HG02763 (cell line): ENCODE measurements around the gene ARHGAP24.

Experiments used
- ATAC-seq: cut with Tn5 transposase; IDR thresholded peaks from one replicate; pipeline ENCODE4 v1.9.1; 2021; ENCODE audit warnings: mild to moderate bottlenecking, moderate library complexity; ENCODE audit not compliant: unreplicated experiment

The ARHGAP24 gene

DNA sequence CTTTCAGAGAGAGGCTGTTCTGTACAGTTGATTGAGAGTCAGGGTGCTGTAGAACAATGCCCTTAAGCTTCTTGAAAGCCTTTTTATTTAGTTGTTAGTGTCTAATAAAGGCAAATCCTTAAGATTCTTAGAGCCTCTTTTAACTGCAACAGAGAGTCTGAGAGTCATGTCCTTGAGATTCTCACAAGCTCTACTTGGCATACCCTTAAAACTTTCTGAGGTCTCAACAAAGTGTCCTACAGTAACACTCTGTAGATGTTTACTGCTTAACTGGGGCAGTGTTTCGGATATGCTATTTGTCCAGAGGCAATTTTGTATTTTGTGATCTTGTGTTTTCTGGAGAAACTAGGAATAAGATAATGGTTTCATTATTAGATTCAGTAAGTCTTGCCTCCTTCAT lies 209.7 kb downstream of the ARHGAP24 start:
- ATAC-seq, result no peak

DNA sequence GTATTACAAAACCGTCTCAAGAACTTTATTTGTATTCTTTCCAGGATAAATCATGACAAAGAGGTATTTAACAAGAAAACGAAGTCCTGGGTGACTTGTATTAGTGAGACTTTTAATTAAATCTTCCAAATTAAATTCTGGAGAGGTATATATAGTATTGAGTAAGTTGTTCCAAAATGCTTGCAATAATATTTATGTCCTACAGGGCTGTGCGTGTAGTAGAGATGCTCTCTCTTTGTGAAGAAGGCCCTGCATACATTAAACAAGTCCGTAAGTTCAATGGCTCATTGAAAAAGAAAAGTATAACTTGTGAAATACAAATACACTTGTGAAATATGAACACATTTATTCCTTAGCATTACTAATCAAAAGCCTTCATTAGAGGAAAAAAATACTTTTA lies 211.4 kb downstream of the ARHGAP24 start:
- no peak for ATAC-seq

DNA sequence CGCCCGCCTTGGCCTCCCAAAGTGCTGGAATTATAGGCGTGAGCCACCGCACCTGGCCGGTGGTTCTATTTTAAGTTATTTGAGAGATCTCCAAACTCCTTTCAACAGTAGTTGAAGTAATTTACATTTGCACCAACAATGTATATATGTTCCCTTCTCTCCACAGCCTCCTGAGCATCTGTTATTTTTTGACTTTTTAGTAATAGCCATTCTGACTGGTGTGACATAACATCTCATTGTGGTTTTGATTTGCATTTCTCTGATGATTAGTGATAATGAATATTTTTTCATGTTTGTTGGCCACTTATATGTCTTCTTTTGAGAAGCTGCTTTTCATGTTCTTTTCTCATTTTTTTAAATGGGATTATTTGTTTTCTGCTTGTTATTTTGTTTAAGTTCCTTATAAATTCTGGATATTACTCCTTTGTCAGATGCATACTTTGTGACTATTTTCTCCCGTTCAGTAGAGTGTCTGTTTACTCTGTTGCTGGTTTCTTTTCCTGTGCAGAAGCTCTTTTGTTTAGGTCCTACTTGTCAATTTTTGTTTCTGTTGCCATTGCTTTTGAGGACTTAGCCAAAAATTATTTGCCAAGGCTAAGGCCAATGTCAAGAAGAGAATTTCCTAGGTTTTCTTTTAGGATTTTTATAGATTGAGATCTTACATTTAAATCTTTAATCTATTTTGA lies 213.2 kb downstream of the ARHGAP24 start:
- no peak for ATAC-seq

DNA sequence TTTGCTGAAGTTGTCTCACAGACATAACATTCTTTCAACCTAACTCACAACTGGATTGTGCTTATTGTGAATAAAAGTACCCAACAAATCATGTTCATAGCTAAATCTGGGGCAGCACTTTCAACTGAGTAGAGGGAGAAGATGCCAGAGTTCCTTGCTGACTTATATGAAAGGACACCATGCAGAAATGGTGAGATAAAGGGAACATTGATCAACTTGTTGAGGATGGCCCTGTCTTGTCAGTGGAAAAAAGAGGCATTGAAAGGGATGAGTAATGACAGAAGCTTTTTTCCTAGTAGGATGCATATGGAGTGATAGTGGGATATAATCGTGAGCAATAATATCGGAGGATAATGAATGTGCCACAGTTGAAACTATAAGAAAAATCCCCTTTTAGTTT lies 221.7 kb downstream of the ARHGAP24 start:
- ATAC-seq, result no peak

DNA sequence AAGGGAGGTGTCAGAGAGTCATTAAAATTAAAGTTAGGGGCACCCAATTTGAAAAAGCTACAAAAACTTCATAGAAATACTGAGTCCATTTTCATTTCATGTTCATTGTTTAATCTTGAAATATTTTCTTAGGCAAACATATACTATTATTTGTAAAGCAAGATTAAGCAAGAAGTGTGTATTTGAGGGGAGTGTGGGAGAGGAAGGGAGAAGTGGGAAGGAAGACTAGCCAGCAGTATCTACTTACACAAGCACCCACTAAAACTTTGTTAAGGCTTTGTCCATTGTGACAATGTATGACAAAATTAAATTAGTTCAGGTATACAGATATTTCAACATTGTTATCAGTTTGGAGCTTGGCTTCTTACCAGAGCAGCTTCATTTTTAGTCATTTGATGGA lies 222.9 kb downstream of the ARHGAP24 start:
- ATAC-seq, result no peak

DNA sequence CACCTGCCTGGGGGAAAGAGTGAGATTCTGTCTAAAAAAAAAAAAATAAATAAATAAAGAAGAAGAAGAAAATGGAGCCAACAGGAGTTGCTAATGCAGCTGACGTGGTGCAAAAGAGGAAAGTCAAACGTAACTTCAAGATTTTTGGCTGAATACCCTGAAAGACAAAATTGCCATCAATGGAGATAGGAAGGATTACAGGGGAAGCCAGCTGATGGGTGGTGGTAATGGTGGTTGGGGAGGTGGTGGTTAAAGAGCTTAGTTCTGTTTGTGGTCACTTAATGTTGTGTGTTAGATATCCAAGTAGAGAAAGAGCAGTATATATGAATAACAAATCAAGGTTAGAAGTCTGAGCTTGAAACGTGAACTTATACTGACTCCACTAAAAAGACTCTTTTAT lies 225.4 kb downstream of the ARHGAP24 start:
- no peak for ATAC-seq

DNA sequence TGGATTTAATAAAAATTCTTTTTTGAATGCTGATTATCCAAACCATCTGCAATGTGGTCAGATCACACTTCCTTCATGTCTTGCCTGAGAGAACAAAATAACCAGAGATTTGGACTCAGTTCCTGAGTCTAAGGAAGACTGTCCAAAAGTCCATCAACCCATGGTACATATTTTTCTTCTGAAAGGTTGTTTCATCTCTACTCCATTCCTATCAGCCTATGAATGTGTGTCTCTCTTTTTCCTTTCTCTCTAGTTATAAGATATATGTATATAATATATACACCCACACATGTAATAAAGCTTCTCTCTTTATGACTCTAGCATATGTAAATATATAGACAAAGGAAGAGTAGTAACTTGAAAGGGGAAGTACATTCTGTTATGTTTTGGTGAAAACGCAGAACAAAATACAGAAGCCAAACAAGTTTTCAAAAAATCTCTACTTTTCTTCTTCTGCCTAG lies 226.9 kb downstream of the ARHGAP24 start:
- ATAC-seq, result peak; percentile 98

DNA sequence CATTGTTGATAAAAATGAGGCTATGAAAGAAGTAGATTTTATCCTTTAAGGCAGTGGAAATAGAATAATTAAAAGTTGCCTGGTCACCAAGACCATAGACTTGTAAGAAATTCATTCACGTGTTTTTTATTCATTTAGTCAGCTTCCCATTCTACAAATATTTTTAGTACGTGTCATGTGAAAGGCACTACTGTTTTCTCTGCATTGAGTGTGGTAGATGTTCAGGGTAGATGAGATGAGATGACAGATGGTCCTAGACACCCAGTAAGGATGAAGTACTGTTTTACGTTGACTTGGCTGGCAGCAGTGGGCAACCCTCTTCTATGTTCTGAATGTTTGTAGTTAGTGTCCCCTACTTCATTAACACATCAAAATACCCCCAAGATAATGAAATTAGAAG lies 228.1 kb downstream of the ARHGAP24 start:
- no peak for ATAC-seq

DNA sequence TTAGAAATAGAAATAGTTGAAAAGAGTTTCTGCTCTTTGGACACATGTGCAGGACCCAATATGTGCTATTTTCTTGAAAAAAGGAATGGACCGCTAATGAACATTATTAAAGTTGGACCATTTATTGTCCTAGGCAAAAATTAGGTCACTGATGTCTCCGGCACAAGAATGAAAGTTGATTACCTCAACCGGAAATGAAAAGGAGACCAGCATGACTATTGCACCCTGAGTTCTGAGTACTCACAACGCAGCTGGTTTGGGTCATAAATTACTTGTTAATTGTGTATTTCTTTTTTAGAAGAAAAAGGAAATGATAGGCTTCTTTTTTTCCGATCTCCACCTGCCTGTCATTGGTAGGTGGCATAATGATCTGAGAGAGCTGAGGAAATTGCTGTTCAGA lies 232.7 kb downstream of the ARHGAP24 start:
- peak; percentile 83 for ATAC-seq

DNA sequence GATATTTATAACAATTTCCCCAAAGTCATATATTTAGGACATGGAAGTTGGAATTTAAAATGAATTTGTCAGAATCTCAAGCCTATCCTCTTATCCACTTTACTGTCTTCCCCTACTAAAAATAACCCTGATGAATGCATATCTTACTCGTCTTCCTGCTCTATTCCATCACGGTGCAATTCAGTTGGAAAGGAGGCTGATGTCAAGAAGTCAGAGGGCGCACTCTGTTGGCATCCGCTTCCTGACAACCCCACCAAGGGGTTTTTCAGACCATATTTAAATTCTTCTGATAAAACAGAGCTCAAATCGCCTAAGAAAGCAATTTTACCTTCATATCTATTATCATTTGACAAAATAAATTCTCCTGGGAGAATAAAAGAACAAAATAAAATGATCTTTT lies 233.5 kb downstream of the ARHGAP24 start:
- ATAC-seq, result no peak

DNA sequence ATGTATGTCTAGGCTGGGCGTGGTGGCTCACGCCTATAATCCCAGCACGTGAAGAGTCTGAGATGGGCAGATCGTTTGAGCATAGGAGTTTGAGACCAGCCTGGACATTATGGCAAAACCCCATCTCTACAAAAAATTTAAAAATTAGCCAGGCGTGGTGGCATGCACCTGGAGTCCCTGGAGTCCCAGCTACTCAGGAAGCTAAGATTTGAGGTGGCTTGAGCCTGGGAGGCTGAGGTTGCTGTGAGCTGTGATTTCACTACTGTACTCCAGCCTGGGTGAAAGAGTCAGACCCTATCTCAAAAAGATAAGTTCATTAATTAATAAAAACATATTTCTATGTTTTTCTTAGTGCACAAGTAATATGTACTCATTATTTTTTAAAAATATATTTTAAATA lies 238.1 kb downstream of the ARHGAP24 start:
- no peak for ATAC-seq

DNA sequence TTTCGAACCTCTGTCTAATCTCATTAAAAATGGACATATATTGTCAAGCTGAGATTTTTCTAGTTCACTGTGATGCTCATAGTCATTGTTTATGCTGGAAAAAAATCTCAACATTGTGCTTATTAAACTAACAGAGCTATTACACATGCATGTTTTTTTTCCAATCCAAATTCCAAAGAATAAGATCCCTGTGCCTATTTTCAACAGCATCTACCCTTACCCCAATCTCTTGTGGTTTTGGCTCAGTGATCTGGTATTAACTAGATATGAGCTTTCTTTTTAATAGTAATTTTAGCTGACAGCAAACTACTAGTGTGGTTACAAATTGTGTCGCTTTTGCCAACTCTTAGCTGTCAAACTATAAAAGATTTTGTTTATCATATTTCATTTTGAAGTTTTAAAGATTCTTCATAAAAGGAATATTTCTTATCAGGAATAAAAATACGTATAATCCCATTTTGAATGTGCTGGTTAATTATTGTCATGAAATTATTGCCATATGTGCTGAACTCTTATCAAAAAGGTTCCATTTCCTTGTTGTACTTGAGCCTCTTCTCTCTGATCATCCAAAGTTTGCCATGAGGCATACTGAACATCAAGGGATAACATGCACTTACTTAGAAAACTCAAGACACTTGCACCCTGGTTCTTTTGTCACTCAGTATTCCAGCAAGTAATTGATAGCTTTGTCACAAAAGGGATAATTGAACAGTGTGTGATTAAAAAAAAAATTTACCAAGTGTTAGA lies 241.2 kb downstream of the ARHGAP24 start:
- ATAC-seq, result no peak

DNA sequence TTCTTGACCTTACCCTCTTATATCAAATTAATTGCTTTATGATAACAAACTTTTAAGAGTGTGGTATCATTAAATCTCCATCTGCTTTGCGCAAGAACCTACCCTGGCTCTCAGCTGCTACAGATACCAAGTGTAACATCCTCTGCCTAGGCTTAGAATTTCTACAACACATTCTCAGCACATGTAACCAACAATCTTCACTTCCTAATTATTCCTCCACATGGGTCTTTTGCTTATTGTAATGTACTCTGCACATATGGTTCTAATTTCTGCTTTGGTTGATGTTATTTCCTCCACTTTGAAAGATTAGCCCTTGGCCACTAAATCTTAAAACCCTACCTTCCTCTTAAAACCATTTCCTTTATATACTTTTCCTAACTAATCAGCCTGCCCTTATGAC lies 242.4 kb downstream of the ARHGAP24 start:
- no peak for ATAC-seq

DNA sequence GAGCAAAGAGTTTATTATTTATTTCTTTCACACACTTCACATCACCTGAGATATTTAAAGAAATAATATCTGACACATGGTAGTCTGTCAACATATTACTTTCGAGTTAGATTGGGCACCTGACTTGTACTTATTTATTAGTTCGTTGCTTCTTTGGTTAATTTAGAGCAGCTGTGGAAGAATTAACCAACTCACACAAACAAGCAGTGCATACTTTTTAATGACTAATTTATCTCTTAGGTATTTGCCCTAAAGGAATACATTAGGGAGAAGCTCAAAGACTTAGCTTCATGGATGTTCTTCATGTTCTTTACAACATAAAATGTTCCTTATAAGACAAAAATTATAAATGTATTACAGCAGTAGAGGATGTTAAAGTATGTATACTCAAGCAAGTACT lies 242.9 kb downstream of the ARHGAP24 start:
- no peak for ATAC-seq

DNA sequence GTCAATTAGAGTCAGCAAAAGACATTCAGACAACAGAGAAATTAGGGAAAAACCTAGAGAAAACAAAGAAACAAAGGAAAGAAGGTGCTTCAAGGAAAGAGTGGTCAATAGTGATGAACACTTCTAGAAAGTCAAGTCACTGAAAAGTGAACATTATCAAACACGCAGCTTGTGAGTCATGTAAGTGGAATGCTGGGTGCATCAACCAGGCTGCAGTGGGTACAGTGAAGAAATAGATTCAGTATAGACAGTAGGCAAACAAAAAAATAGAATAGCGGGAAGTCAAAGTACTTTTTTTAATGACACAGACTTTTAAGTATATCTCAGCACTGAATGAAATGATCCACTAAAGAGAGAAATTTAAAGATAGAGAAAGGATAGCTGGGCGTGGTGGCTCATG lies 245.8 kb downstream of the ARHGAP24 start:
- ATAC-seq, result no peak

DNA sequence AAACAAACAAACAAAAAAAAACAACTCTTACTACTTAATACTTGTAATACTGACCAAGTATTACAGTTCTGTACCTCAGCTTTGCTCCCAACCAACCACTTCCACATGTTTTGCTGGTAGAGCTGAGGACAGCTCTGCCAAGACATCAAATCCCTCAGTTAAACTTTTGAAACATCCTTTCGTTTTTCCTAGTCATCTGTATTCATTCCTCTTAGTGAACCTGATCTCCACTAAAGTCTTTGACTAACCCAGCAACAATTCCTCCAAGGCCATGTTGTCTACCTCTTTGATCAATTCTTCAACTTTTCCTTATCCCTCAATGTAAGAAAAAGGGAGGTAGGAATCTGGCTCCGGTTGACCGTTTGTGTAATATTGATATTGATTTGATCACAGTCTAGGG lies 247.5 kb downstream of the ARHGAP24 start:
- ATAC-seq, result no peak

DNA sequence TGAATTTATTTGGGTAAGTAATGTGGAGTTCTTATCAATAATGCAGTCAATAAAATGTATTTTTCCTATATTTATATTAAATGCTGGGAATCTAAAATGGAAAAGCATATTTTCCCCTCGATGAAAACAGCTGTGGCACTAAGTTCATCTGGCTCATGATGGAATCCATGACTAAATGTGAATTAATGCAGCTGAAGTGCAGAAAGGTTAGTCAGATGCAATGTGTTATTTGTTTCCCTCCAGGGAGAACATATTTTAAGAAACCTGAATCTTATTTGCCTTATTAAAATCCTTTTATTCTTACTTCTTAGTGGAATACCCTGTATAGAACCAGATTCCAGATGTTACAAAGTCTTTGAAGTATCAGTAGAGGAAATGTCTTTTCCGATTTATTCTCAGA lies 247.9 kb downstream of the ARHGAP24 start:
- ATAC-seq, result no peak

DNA sequence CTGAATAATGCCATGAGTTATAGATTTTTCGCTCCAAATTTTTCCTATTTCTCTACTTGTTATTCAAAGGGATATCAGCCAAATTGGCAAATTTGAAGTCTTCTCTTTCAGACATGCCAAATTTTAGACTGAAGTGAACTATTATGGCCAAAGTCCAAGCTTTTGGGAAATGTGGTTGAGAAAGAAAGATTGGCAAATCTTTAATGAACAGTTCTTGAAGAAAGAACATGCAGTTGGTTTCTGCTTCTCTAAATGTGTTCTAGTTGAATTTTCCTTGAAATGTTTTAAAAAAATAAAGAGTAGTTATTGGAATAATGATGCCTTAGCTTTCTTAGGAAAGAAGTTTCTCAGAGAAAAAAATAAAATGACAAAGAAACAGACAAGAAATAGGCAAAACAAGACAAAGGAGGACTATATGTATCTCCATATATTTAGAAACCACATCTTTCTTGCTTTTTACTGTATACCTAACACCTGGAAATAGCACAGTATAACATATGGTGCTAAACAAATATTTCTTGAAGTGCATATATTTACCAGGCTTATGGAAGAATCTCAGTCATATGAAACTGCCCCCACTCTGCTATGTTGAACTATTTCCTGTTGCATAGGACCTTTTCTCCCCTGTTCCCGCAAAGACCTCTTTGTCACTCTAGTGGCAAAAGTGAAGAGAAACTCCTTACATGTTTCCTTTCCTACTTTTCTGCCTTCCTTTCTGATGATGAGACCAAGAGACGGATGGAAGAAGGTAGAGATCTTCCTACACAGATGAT lies 250.0 kb downstream of the ARHGAP24 start:
- peak; percentile 39 for ATAC-seq

DNA sequence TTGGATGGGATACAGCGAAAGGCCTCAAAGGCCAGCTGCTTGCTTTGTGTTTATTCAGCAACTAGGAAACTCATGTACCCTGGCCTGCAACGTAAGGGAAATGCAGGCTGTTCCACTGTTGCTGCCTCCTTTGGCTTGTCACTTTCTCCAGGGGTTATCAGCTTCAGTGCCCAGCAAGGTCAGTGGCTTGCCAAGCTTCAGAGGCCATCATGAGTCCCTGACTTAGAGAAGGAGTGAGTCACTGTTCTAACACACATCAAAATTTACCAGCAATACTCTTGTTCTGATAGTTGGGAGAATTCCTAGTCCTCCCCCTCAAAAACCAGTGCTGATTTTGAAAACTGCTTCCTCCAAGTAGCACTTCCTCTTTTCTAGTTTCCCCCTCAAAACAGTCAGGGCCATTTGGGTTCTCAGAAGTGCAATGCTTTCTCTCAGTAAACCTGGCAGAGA lies 250.8 kb downstream of the ARHGAP24 start:
- peak; percentile 82 for ATAC-seq

DNA sequence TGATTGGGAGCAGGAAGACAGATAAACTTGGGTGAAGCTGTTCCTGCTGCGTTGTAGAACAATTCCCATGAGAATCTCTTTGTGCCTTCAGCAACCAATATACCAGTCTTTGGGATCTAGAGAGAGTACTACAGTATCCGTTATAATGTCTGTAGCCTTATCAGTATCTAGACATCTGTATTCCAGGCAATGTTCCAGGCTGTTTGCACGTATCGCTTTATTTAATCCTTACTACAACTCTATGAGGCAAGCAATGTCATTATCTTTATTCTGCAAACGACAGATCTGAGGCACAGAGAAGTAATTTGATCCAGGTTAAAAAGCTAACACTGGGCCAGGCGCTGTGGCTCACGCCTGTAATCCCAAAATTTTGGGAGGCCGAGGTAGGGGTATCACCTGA lies 251.6 kb downstream of the ARHGAP24 start:
- ATAC-seq, result no peak

DNA sequence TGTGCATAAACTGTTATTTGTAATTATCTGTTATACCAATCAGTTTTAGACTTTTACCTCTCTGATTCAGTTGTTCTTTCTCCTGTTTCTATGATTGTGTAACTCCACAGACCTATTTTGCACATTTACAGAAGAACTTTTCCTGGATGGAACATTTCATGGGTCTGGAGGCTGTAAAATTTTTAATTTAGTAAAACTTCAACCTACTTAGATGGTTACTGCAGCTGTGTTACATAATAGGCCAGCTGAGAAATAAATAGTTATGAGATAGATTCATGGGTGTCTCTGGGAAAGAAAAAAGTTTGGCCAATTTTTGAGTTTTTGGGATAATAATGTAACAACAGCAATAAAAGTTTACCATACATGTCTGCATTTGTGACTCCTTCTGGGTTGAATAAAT lies 253.5 kb downstream of the ARHGAP24 start:
- ATAC-seq, result no peak

DNA sequence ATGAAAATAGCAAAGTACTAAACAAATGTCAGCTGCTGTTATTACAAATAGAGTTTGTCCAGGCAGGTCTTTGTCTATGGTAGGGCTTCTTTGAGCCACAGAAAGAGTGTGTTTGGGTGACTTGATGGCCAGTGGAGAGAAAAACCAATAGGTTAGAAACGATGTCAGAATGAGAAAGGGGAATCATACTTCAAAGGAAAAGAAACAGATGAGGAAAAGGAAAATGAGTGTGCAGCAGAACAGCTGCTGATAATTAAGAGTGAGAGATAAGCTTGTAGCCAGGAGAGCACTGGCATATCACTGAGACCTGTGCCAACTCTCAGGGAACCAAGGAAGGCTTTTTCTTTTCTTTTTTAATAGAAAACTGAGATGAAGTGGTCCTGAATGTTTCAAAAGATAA lies 257.2 kb downstream of the ARHGAP24 start:
- no peak for ATAC-seq
